Astrocyte (in vitro differentiated cells and primary cell): Measurements from ENCODE around the gene UBE3C.

Source experiments
- CTCF ChIP-seq: IDR thresholded peaks from 2 replicates; pipeline ENCODE4 v1.5.1; 2011; ENCODE audit warnings: low read depth, mild to moderate bottlenecking, inconsistent platforms, low read length, moderate library complexity; ENCODE audit not compliant: insufficient read depth
- EZH2 ChIP-seq: IDR thresholded peaks from 2 replicates; pipeline ENCODE4 v1.6.1; 2012; ENCODE audit warnings: mild to moderate bottlenecking, low read length, inconsistent platforms; ENCODE audit not compliant: insufficient read depth

DNA sequence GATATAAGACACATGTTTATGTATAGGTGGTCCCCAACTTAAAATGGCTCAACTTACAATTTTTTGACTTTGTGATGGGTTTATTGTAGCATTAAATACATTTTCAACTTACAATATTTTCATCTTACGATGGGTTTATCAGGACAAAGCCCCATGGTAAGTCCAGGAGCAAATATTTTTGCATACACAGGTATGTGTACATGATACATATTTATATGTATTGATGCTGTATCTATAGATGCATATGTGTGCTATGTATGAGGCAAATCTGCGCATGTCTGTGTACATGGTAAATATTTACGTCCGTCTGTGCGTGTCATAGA is 664 bp upstream of the UBE3C start:
- TF ChIP-seq CTCF = no peak
- no peak for TF ChIP-seq EZH2
